GM18498 (cell line): ENCODE measurements around the gene CRABP2.

Source experiments
- ATAC-seq: cut with Tn5 transposase; IDR thresholded peaks from one replicate; pipeline ENCODE4 v1.9.1; 2021; ENCODE audit warnings: mild to moderate bottlenecking, moderate library complexity; ENCODE audit not compliant: unreplicated experiment

CRABP2 gene

GRCh38 chr1:156711011-156711817 is 5.8 kb upstream of the CRABP2 start:
- ATAC-seq, result no peak

- ATAC-seq, result no peak
Observed at GRCh38 chr1:156709757-156710489, 4.5 kb upstream of the CRABP2 start.

GRCh38 chr1:156709031-156709430 is 3.6 kb upstream of the CRABP2 start:
- no peak for ATAC-seq

- ATAC-seq, result no peak
Observed at GRCh38 chr1:156708218-156708661, 2.9 kb upstream of the CRABP2 start.

DNA sequence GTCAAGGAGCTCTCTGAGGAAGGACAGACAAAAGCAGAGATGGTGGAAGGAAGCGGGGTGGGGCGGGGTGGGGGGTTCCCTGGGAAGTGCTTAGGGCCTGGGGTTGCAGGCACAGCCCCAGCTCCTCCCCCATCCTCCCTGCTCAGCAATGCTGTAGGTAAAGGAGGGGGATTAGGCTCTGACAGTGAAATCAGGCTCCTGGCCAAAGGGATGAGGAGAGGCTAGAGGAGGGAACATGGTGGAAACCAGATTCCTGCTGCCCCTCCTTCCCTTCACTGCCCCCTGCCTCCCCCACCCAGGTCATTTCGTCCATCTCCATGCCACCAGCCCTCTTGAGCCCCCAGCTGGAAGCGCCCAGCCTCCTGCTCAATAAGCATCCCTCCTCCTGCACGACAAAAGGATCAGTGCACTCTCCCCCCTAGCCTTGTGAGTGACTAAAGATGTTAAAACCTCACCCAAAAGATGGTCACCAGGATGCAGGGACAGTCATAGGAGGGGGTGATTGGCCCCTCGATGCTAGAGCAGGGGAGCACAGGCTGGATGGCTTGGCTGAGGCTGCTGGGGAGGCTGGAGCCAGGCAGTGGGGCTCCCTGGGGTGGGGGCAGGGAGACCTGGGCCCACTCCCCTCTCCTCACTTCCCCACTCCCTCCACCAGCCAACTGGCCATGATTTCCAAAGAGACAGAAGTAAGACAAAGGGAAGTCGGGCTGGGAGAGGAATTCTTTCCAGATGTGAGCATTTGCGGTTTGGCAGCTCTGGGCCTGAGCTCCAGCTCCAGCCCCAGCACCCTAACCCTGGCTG is 2.2 kb upstream of the CRABP2 start:
- no peak for ATAC-seq

DNA sequence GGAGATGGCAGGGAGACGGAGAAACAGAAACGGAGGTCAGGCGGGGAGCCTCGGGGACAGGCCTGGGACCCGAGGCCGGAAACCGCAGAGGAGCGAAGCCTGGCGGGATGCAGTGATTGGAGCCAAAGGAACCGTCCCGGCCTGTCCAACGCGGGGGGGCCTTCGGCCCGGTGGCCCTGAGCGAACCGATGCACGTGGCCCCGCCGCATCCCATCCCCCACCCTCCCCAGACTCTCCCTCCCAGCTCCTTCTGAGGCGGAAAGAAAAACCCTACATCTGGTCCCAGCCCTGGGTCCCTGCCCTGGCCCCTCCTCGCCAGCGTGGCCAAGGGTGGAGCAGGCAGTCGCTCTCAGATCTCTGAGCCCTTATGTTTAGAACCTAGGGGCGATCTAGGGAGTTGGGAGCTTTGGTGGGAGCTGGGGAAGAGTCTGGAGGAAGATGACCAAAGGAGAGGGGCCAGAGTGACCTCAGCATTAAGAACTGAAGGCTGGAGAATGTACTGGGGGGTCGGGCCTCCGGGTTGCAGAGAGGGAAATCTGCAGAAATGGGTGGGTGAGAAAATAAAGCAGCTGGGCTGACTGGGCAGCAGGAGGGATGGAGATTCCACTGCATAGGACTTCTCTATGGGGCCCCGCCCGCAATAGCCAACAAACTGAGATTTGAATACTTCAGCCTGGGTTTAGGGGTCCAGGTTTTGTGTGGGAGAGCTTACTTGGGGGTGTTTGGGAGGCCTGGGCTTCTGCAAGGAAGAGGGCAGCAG is 1.5 kb upstream of the CRABP2 start:
- ATAC-seq, result no peak

DNA sequence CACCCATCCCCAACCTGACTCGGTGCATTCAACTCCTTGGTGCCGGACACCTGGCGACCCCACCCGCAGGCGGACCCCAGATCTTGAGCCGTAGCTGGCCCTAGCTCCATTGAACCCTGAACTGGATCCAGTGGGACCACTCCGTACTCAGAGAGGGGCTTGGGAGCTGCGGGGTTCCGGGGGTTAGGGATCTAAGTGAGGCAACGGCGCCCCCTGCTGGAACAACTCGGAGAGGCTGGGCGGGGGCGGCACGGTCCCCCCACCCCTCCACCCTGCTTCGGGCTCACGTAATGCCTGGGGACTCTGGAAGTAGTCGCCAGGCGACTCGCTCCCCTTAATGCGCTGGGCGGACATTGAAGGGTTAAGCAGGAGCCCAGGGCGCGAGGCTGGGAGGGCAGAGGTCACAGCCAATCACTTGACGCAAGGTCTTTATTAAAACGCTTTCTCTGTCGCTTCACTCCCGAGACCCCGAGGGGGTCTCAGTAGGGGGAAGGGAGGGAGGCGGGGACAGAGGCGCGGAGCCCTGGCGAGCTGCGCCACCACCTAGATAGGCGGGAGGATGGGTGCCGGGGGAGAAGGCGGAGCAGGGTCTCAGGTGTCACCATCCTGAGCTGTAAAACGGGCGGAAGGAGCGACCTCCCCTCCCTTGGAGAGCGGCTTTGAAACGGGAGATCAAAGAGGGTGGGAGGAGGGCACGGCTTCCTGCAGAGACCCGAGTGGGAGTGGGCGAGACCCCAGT is 704 bp upstream of the CRABP2 start:
- no peak for ATAC-seq

GRCh38 chr1:156704930-156705320 is 458 bp downstream of the CRABP2 start:
- no peak for ATAC-seq

DNA sequence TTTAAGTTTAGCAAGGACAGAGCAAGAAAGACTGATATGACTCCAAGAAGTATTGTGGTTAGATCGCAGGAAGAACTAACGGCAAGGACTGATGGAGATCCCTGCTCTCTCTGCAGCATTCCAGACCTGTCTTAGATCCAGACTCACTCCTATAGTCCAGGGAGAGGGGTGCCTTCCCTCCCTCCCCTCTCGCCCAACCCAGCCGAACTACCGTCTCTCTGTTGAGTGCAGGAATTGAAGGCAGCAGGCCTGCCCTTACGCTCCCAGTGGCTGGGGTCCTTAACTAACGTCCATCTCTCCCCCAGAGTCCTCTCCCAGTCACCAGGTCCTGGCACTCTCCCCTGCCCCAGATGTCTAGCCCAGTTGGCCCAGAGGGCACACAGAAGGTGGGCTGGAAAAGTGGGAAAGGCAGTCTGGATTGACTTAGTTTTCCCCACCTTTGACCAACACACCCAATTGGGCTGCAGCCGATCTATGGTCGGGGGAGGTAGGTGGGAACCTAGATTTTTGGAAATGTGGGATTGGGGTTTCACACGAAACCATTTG is 1.1 kb downstream of the CRABP2 start:
- ATAC-seq, result no peak

DNA sequence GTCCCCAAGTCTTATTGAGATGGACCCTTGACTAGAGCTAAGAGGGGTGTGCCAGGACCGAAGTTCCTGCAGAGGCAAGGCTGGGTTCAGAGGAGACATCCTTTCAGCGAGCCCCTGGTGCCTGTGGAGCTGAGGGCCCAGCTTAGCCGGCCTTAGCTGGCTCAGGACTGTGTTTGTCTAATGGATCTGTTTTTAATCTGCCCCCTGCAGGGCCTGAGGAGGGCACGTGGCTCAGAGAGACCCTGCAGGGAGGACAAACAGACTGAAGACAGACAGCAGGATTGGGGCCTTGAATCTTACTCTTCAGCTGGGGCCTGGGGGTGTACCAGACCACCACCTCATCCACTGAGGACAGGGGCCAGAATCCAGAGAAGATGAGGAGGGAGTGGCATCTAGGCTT is 1.6 kb downstream of the CRABP2 start:
- ATAC-seq, result no peak

GRCh38 chr1:156703336-156703735 is 2.0 kb downstream of the CRABP2 start:
- no peak for ATAC-seq

DNA sequence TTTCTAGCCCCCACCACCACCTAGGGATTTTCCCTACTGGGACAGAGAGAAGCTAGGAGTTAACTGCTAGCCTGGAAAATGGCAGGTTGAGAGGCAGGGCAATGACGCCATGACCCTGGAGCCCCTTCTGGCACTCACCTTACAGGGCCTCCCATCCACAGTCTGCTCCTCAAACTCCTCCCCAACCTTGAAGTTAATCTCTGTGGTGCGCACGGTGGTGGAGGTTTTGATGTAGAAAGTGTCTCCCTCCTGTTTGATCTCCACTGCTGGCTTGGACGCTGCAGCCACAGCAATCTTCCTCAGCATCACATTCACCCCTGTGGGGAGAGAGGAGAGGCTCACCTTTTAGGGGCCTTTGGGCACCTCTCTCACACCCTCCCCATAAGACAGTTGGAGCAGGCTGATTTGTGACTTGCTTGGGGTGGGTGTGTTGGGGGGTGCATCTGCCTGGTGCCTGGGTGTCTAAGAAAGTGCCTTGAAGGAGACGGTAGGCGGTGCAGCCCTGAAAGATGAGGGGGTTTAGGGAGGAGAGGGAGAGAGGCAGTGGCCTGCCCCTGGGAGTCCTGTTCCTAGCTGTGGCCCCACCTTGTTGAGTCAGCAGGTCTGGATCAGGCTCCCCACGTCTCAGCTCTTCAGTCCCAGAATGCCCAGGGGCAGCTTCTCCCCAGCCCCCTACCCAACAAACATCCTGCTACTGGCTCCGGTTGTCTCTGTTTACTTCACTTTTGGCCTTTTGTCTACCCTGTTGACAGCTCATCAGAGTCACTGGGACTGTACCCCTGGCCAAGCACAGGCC is 4.4 kb downstream of the CRABP2 start:
- no peak for ATAC-seq

DNA sequence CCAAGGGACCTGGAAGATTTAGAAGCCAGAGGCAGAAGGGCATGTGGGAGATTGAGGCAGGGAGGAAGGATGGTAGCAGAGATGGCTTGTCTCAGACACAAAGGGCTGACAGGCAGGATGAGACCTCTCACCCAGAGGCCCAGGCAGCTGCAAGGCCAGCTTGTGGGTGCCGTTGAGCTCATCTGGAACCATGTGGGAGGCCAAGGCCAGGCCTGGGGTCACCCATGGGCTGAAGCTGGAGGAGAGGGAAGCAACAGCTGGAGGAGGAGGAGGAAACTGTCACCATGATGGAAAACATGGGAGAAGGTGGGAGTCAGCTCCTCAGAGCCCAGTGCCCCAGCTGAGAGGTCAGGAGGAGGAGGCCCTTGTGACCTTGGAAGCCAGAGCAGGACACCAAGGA is 6.4 kb downstream of the CRABP2 start:
- no peak for ATAC-seq

- ATAC-seq, result no peak
Observed at GRCh38 chr1:156697481-156697880, 7.9 kb downstream of the CRABP2 start.

- no peak for ATAC-seq
Observed at GRCh38 chr1:156696755-156697154, 8.6 kb downstream of the CRABP2 start.

GRCh38 chr1:156694690-156694962 is 10.8 kb downstream of the CRABP2 start:
- no peak for ATAC-seq

GRCh38 chr1:156693848-156694689 is 11.3 kb downstream of the CRABP2 start:
- ATAC-seq, result no peak
